ENCODE results near the gene LHX2.

Gene LHX2

DNA sequence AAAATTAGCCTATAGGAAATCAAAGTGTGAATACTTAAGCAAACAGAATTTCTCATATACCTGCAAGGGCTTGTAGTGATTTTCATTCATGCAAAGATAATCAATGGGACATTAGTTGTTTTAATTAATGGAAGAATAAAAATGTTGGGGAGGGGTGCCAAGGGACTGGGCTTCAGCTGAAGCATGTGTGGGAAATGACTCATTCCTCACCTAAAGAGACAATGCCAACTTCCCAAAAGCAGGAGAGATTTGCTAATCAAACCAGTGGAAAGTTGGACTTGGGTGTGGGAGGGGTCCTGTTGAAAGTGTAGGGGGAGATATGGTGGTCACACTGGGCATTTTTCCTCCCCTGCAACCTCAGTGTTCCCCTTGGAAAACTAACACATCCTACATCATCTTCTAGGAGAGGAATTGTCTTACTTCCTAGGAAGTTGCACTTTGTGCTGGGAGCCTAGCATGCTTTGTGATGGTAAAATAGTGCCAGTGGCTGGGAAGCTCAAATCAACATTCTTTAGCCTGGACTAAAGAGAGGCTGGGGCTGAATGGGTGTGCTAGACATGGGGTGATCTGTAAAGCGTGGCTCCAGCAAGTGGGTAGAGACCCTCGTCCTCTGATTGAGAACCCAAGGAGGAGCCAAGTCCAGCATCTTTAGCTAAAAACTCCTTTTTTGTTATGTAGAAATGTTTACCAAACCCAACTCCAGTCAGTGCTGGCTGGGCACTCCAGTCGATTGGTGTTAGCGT is 6.4 kb upstream of the LHX2 start:
- DNase-seq (ENCODE audit: low spot score) = no peak
- TF ChIP-seq, protein P1, sequence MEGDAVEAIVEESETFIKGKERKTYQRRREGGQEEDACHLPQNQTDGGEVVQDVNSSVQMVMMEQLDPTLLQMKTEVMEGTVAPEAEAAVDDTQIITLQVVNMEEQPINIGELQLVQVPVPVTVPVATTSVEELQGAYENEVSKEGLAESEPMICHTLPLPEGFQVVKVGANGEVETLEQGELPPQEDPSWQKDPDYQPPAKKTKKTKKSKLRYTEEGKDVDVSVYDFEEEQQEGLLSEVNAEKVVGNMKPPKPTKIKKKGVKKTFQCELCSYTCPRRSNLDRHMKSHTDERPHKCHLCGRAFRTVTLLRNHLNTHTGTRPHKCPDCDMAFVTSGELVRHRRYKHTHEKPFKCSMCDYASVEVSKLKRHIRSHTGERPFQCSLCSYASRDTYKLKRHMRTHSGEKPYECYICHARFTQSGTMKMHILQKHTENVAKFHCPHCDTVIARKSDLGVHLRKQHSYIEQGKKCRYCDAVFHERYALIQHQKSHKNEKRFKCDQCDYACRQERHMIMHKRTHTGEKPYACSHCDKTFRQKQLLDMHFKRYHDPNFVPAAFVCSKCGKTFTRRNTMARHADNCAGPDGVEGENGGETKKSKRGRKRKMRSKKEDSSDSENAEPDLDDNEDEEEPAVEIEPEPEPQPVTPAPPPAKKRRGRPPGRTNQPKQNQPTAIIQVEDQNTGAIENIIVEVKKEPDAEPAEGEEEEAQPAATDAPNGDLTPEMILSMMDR (IDR thresholded peaks at IDR 0.05; ENCODE audit: extremely low read depth, missing control alignments) = no peak

DNA sequence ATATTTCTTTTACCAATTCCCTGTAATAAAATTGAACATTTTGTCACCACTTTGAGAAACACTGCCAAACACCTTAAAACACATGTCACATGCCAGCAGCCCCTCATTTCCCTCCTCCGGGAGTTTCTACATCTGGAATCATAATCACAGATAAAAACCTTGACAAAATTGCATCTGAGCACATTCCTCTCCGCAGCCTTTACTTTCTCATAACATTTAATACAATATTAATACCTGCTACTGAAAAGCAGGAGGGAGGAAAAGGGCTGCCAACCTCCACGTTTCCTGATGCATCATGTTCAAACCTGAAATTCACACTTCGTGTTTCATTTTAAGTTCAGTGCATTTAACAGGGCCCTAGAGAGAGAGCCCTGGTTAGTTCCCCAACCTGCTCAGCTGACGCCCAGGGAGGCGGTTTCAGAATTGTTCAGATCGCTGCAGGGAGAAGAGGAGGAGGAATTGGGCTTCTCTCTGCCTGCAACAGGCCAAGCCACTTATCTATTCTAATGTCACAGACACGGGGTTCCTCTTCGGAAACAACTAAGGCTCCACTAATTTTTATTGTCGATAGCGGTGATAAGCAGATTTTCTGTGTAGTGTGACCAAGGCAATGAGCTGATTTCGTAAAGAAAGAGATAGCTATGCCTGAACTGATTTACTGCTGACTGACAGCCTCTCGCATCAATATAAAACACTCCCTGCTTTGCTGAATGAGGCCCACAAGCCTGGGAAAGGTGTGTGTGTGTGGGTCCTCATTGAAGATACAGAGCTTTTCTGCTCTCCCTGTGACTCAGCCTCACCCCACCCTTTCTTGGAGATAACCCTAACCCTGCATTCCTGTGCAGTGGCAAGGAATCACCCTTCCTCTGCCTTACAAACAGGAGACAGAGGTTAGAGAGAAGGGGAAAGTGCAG is 4.9 kb upstream of the LHX2 start:
- TF ChIP-seq, protein P1 (IDR thresholded peaks at IDR 0.05; ENCODE audit: extremely low read depth, missing control alignments) = no peak
- DNase-seq (ENCODE audit: low spot score) = peak; percentile 78

DNA sequence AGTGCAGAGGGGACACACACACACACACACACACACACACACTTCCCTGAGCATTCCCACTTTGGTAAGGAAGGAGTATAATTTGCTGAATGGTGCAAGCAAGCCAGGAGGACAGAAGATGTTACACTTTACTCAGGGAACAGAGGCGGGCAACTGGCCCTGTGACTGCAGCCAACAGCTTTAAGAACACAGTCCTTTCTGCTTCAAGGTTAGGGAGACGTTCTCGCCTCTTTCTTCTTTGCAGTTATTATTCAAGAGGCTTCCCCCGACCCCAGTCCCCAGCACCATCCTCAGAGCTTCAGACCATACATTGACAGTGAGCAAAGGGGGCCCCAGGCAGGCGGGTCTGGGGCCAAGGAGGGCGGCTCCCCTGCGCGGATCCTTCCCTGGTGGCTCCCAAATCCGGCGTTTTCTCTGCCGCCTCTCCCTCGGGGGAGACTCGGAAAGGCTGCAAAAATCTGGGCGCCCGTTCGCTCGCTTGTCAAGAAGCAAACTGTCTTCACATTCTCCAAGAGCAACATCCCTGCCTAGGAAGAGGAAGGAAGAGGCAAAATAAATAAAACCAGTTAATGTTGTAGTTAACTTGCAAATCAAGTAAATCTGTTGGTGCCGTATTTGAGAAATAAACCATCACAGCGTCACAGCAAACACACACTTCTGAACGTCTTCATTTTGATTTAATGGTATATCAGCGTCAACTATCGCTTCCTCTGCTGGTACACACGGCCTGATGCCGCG is 3.8 kb upstream of the LHX2 start:
- DNase-seq (ENCODE audit: low spot score) = no peak
- TF ChIP-seq, protein P1 (IDR thresholded peaks at IDR 0.05; ENCODE audit: extremely low read depth, missing control alignments) = no peak

DNA sequence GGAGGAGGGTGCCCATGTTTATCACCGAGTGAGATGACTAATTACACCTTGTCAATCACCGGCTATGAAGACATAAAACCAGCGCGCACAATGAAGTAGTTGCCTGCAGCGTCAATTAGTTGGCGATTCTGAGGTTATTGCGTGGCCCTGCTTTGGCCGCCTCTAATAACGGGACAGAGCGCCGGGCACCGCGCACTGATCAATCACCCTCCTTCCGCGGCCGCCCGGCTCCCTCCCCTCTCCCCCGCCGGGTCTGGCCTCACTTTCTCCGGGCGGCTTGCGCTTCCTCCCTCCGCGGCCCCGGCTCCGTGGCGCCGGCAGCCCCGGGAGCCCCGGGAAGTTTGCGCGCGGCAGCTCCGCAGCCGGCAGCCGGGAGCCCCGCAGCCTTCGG is 3.3 kb upstream of the LHX2 start:
- TF ChIP-seq, protein P1 (IDR thresholded peaks at IDR 0.05; ENCODE audit: extremely low read depth, missing control alignments) = no peak
- DNase-seq (ENCODE audit: low spot score) = no peak

DNA sequence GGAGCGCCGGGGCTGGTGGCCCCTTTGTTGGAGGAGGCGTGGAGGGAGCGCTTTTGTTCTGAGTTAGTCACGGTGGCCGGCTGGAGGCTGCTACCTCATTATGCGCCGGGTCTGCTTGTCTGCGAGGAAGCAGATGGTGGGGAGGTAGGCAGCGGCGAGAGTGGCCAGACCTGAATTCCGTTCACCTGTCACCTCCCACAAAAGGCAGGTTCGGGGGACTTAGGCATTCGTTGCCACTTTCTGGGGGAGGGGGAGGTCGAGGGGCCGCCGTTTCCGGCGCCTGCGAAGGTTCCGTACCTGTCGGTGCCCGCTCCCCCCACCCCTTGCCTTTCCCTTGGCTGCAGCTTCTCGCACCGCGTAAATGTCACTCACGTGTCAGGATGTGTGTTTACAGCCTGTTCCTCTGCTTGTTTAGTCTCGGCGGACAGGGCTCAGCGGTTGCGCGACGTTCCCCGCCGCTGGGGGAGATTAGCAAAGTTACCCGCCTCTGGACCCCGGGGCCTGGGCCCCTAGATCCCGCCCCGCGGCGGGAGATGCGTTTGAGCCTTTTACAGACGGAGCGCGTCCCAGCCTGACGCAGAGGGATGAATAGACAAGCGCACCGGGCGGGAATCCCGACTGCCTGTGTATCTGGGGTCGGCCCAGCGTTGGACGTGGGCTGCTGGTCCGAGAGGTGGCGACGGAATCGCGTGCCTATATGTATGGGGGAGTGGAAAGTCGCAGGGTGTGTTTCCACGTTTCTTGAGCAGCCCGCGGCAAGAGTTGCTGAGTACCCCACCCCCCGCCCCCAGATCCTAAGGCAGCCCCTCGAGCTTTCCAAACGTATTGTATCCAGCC is 2.7 kb upstream of the LHX2 start:
- TF ChIP-seq, protein P1 (IDR thresholded peaks at IDR 0.05; ENCODE audit: extremely low read depth, missing control alignments) = no peak
- no peak for DNase-seq (ENCODE audit: low spot score)

DNA sequence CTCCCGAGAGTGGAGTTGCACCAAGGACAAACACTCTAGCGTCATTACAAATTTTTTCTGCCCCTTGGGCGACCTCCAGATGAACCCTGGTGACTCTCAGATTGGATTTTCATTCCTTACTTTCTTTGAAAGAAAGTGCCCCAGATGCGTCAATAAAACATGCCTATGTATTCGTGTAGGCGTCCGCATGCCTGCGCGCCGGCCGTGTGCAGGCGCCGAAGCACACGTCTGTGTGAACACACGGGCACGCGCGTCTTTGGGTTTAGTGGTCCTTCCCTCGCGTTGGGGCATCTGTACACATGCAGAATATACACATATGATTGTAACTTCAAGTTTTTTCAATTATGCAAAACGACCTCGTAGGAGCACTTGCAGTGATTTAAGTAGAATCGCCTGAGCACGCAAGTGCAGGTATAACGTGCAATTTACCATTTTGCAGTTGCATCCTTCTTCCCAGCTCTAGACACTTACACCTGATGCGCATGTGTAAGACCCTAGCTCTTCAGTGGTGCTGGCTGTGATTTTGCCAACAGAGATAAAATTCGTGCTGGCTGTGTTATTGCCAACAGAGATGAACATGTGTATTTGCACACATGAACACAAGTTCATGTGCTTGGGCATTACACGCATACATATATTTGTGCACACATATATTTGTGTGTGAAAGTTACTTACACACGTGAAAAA is 1.9 kb upstream of the LHX2 start:
- DNase-seq (ENCODE audit: low spot score) = no peak
- TF ChIP-seq, protein P1 (IDR thresholded peaks at IDR 0.05; ENCODE audit: extremely low read depth, missing control alignments) = no peak
